Anterior cingulate cortex (tissue), 58 donors: Measurements from ENCODE around the gene MAP2K3.

Experiments
- DNase-seq, 58 donors: peaks; one replicate each; lab custom pipeline; 2025; lab: John Stamatoyannopoulos, UW

The MAP2K3 gene

DNA sequence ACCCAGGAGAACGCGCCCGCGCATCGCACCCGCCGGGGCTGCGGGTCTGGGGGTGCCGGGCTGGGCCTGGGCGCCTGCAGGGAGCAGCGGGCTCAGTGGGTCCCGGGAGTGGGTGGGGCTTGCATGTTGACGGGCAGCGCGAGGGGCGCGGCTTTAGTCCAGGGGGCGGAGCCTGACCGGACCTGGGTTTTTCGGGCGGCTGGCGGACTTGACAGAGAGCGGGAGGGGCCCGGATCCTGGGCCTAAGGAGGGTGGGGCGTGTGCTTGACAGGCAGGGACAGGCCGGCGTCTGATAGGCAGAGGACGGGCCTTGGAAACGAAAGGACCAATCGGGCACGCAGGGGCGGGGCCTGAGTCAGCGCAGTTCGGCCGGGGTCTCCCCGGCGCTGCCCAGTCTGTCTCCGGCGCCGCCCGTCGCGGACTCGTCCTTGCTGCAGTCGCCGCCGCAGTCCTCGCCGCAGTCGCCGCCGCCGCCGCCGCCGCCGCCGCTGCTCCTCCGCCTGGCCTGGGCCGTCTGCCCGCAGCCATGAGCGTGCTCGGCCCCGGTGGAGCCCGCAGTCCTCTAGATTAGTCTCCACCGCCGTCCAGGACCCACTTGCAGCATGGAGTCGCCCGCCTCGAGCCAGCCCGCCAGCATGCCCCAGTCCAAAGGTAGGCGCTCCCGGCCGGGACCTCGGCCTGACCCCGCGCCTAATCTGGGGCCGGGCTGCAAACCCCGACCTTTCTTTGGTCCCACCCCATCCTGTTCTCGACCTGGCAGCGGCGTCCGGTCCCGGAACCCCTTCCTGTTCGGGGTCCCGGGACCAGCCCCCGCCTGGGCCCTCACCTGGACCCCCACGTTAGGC lies at the start of gene MAP2K3:
Gene MAP2K3, plus strand, starts transcription at position 393 of the 845 bp plus-strand sequence. Its CDS starts 210 bp downstream, at position 603.
- peak; percentile 50 to 100 (median 98) for DNase-seq

DNA sequence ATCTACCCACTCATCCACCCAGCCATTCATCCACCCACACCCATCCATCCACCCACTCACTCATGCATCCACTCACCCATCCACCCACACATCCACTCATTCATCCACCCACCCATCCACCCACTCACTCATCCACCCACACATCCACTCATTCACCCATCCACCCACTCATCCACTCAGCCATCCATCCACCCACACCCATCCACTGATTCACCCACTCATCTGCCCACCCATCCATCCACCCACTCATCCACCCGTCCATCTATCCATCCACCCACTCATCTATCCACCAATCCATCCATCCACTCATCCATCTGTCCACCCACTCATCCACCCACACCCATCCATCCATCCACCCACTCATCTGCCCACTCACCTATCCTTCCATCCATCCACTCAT lies 48.6 kb upstream of the MAP2K3 start:
- no peak for DNase-seq

DNA sequence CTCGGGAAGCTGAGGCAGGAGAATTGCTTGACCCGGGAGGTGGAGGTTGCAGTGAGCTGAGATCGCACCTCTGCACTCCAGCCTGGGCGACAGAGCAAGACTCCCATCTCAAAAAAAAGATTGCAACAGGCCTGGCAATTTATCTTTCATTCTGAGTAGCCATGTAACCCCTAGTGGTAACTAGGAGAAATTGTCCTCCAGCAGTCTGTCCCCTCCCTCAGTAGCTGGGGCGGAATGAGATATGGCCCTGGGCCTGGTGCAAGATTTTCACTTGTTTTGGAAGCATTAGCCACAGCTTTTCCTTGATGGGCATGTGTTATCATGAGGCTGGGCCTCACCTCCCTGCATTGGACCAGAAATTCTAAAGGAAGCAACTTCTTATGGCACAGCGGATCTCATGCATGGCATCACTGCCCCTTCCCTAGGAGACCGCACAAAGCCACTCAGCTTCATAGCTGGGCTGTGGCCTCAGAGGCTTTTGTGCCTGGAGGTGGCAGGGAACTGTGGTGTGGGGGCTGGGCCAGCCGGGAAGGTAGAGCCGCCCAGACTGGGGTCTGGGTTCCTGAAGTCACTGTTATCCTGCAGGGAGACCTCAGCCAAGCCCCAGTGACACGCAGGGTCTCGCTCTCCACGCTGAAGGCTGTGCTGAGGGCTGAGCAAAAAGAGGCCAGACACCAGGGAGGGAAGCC lies 44.7 kb upstream of the MAP2K3 start:
- DNase-seq: no peak

DNA sequence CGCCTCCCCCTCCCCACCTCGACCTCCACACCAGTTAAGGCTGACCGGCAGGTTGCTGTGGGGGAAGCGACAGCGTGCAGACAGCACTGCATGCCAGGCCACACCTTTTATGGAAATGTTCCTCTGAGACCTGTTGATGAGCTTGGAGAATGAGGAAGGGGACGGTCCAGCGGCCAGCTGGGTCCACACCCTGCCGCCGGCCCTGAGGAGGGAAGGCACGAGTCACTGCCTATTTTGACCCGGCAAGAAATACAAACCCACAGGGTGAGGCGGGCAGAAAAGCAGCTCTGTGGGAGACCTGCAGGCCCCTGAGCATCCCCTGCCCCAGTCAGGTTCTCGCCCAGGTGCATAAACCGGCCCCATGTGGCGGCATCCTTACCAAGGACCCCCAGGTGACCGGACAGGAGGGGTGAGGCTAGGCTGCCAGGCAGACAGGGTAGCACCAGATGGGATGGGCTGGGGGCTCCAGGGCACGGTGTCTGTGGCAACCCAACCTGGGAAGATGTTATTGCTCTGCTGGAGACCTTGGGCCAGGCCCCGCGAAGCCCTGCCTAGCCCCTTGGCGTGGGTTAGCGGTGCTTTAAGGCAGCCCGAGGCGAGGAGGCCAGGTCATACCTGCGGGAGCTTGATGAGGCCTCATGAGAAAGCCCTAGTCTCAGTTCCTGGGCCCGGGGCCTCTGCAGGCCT lies 44.0 kb upstream of the MAP2K3 start:
- DNase-seq: no peak

DNA sequence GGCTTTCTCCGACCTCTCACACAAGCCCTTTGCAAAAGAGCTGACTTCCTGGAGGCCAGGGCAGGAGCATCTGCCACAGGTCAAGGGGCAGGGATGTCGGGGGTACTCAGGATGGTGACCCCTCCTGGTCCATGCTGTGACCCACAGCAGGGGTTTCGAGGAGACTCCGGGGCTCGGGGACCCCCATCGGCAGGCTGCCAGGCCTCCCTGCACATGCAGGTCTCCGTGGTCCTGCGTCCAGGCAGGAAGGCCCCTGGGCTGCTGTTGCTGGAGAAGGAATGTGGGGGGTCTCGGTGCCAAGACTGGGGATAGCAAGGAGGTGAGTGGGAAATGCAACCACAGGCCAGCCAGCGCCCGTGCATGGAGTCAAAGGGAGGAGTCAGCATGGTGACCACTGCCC lies 42.9 kb upstream of the MAP2K3 start:
- DNase-seq: no peak

DNA sequence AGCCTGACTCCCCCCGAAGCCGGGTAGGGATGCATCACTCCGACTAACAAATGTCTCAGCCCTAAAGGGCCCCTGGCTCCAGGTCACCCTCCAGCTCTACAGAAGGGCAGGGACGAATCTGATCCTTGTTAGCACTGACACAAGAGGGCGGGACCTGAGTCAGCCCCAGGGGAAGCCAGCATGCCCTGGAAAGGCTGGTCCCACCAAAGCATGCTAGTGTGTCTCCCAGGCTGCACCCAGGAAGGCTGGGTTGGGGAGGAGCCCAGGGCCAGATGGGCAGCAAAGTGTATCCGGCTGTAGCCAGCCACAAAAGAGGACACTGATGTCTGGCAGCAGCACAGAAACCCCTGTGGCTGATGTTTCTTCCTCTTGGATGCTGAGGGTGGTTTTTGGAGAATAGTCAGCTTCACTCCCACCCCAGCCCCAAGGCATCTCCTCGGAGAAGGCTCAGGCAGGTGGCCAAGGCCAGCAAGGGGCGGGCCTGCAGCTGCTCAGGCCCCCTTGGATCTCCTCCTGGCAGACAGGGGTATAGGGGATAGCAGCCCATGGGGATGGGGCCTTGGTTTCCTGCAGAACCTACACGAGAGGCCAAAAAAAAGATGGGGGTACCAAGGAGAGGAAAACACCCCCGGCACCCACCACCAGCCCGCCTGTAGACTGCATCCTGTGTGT lies 42.3 kb upstream of the MAP2K3 start:
- DNase-seq: no peak

DNA sequence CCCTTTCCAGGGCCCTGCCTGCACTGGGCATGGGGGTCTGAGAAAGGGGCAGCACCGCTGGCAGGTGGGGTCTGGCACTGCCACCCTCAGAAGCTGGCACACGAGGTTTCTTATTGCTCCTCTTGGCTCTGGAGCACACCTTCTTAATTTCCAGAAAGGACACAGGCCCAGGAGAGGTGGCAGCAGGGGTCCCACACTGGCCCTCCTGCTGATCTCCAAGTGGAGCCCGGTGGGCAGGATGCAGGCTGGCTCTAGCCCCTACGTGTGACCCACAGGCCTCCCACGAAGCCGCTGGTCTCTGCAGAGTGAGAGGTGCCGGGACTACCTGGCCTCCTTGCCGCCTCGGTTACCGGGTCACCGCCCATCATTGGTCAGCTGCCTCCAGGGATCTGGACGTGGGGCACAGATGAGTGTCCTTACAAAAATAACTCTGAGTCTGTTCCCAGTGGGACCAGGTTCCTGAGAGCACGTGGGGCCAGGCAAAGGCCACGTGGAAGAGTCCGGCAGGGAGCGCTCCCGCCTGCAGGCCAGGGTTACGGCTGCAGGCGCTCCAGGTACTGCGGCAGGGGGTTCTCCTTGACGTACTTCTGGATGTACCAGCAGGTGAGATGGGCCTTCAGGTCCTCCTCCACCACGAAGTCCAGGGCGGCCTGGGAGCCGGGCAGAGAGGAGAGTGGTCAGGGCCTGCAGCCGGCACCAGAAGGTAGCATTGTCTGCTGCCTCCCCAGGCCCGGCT lies 41.6 kb upstream of the MAP2K3 start:
- no peak for DNase-seq

DNA sequence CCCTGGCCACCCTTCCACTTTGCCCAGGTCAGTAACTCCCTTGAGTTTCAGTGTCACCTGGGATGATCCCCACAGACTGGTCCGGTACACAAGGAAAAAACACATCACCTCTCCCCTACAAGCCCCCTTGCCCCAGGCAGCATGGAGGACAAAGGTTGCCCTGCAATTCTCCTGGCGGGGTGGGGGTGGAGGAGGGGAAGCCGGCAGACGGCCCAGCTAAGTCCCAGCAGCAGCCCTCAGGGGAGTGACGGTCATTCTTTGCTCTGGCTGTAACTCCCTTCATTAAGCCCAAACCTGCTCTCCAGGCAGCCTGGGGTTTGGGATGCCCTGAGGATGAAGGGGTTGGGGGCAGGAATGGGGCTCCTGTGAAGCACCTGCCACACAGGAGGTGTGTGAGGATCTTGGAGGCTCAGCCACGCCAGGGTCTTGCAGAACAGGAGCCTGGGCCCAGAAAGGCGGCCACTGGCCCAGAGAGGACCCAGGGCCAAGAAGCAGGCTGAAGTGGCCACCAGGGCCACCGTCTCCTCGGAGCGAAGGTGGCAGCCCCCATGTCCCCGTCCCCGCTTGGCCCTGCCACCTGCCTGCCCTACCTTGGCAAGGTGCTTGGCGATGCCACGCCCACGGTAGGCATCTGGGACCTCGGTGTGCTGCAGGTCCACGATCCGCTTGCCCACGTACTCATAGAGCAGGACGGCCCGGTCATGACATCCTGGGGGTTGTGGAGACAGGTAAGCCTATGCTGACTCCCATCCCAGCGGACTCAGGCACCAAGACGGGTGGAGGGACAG lies 40.8 kb upstream of the MAP2K3 start:
- DNase-seq: no peak

DNA sequence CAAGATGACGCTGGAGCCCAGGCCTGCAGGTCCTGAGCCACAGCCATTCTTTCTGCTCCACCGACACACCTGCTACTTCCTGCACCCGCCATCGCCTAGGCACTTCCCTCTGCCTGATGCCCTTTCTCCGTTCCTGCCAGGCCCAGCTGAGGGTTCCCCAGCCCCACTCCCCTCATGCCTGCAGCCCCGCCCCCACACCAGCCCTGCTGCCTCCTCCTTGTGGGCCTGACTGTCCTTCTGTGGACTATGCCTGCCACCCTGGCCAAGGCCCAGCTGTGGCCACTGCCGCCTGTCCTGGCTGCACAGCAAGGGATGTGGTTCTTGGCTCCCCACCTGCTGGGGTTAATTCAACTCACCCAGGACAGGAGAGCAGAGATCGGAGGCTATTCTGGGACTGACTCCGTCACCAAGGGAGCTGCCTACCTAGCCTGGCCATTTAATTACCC lies 38.8 kb upstream of the MAP2K3 start:
- no peak for DNase-seq

DNA sequence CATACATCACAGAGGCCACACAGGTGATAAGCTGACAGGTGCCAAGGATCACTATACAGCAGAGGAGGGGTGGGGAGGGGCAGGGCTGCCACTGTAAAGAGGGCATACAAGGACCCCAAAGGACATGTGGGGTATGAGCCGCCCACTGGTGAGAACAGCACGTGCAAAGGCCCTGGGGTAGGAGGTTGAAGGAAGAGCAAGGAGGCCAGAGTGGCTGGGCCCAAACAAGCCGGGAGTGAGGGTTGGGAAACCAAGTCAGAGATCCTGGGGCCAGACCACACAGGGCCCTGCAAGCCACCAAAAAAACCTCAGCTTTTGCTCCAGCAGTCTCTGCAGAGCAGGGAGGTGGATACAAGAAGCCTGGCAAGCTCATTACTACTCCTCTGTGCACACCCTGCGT lies 37.8 kb upstream of the MAP2K3 start:
- DNase-seq: no peak

DNA sequence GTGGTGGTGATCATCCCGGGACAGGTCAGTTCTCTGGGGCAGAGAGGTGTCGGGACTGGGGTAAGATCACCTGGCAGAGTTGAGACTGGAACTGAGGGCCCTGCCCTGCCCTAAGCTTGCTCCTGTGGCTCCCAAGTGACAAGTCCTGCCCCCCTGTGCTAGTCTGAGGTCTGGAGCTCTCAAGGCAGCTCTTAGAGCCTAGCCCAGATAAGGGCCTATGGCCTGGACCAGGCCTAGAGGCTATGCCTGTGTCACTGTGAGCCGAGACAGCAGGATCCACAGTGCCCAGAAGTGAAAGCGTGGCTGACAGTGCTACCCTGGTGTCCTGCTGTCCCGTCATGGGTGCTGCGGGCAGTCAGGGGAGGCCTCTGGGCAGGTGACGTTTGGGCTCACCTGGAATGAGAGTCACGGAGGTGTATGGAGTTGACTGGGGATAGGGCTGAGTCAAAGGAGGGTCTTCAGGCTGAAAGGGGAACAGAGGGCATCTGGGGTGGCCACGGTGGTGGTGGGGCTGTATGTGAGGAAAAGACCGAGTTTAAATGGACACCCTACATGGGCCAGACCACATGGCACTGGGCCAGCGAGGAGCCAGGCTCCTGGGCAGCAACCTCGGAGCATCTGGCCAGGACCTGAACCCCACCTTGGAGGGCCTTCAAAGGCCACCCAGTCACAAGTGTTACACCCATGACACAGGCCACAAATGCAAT lies 36.8 kb upstream of the MAP2K3 start:
- DNase-seq: no peak

DNA sequence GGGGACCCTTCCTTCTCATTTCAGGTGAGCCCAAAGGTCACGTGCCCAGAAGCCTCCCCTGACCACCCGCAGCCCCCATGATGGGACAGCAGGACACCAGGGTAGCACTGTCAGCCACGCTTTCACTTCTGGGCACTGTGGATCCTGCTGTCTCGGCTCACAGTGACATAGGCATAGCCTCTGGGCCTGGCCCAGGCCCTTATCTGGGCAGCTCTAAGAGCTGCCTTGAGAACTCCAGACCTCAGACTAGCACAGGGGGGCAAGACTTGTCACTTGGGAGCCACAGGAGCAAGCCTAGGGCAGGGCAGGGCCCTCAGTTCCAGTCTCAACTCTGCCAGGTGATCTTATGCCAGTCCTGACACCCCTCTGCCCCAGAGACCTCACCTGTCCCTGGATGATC lies 36.0 kb upstream of the MAP2K3 start:
- no peak for DNase-seq

DNA sequence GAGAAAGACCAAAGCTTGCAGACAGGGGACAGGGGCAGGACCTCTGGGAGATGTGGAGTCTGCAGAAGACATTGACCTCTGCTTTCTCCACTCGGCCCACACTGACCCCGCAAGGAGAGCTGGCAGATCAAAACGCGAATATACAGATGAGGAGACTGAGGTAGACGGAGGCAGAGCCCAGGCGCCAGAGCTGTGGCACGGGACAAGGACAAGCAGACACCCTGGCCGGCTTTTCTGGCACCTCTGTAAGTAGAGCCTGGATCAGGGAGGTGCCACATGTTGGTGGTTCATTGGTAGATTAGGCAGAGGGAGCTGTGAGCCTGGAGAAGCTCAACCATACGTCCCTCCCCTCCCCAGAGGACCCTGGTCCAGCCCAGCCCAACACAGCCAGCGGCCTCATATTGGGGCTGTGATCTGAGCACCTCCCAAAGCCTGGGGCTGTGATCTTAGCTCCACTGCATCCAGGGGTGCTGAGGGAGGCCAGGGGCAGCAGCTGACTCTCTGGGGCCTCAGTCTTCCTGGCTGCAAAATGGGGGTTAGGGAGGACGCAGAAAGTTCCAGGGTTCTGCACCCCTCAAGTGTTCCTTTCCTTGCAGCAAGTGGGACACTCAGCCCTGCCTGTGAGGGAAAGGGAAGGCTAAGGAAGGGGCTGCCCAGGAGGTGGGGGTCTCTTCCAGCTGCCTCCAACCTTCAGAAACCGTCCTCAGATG lies 35.3 kb upstream of the MAP2K3 start:
- no peak for DNase-seq

DNA sequence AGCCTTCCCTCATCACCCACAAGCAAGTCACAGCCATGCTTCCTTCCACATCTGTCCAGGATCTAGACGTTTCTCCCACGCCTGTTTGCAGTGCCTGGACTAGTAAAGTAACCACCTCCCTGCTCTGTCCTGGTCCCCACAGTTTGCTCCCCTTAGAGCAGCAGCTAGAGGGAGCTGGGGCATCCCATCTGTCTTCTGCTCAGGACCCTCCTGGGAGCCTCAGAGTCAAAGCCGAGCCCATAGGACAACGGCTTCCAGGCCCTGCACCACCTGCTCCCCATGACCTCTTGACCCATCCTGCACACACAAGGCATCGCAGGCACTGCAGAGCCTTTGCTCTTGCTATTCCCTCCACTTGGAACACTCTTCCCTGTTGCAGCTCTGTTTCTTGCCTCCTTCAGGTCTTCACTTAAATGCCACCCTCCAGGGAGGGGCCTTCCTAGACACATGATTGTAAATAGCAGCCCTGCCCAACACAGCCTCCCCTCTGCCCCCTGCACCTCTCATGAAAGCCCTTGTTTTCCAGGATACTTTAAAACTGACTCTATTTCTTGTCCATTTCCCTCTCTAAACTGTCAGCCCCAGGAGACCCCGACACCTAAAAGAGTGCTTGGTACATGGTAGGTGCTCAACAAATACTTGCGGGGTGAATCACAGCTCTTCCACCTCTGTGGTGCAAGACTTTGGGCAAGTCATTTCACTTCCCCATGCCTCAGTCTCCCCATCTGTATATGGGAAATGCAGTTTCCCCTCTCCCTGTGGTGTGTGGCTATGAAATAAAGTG lies 34.4 kb upstream of the MAP2K3 start:
- no peak for DNase-seq

DNA sequence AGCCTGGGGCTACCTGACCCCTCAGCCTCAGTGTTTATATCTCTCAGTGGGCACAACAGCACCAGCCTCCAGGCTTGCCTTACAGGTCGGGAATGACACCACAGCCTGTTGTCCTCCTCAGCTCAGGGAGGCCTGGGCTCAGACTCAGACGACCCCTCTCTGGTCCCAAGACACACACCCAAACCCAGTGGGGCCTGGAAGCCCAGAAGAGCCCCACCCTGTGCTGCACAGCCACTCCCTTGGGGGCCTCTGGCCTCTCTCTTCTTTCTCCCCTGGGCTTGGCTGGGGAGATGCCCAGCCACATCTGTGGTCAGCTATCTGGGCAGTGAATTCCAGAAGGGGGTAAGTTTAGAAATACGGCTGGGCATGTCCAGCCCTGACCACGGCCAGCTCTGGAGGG lies 33.7 kb upstream of the MAP2K3 start:
- no peak for DNase-seq

DNA sequence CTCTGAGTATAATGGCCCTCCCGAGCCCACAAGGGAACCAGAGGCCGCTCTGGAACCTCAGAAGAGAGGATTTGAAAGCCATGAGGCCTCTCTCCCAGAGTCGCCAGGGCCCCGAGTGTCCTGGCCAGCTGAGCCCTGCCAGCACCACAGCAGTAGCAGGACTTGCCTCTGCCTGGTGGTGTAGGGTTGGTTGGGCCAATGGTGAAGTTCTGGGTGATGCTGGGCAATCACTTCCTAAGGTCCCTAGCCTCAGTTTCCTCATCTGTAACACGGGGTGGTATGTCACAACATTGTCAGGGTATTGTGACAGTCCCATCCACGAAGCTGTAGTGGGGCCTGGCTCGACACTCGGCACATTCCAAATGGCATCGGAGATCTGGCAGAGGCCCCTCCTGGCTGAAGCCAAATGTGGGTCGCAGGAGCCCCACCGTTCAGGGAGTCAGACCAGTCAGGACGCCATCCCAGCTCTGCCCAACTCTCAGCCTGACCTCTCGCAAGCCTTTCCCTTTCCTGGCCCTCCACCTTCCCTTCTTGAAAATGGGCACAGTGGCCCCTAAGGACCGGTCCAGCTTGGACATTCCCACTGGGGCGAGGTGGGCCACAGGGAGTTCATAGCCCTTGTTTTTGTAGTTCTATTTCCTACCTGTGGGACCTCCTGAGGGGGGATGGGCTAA lies 33.0 kb upstream of the MAP2K3 start:
- no peak for DNase-seq
